Inferior parietal cortex (tissue), 1 donor: ENCODE results near the gene PFDN4.

Experiments used
- DNase-seq: peaks from one replicate; pipeline ENCODE4 v3.0.0-alpha.2; 2016; ENCODE audit errors: extremely low spot score

Gene PFDN4, protein sequence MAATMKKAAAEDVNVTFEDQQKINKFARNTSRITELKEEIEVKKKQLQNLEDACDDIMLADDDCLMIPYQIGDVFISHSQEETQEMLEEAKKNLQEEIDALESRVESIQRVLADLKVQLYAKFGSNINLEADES

DNA sequence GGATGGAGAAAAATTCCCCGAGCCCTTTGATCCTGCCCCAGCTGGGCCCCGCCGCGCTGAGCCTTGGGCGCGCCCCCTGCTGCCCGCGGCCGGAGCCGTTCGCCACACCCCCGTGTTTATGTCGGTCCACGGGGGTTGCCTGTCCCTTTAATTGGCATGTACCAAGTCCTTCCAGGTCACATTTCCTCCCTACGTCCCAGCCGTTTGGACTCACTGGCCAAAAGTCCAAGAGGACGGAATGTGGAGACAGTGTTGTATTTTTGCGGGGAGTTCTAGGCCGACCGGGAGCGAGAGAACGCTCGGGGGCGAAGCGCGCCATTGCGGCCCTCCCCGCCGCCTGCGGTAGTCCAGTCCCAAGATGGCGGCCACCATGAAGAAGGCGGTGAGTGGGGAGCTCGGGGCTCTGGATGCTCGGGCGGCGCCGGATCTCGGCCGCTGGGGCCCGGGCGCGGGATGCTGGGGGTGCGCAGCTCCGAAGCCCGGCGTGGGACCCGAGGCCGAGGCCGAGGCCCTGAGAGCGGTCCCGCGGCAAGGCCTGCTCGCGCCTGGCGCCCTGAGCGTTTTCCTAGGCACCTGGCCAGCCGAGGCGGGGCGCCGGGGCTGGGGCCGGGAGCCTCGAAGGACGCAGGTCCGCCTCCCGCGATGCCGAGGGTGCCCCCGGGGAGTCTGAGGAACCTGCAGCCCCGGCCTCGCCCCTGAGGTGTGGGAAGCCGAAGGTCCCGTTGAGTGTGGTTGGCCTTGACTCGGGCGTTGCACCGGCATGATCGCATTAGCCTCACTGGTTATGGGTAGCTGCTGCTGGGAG is at the start of gene PFDN4:
Gene PFDN4 (plus strand): TSS at position 345 of the 805 bp plus-strand sequence. CDS start 14 bp downstream, at position 359.
- peak; percentile 84 for DNase-seq

DNA sequence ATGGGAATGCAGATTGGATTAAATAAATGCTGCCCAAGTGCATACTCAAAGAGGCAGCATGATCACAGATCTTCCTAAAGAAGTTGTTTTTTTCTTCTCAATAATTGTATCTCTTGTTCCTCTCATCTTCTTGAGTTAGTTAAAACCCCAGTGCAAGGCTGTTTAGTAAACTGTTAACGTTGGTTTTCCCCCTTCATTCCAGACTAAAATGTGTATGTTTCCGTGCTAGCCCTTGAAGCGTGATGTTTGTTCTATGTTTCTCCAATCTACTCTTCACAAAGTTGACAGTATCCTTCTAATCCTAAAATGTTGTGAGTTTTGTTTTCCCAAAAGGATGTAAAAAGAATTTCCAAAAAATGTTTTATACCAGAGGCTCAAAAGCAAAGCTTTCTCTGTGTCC is 49.7 kb upstream of the PFDN4 start:
- DNase-seq: no peak

DNA sequence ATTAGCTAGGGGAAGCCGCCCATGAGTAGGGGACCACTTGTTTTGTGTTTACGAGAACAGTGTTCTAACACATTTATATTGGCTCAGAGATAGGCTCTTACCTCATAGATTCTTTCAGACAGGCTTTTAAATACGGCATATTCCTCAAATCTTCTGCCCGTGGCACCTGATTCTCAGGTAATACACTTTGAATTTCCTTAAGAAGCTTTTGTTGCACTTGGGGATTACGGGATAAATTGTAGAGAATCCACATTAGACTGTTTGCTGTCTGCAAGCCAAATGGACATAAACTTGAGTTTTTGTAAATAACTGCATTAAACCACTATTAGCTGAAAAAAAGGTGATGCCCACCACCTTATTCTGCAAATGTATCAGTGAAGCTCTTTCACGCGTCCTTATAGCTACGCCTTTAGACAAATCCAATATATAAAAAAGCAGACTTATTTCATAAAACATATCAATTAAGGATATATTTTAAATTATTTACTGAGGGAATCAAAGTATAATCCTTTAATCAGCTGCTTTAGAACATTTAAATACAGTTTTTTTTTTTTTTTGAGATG is 49.0 kb upstream of the PFDN4 start:
- no peak for DNase-seq

DNA sequence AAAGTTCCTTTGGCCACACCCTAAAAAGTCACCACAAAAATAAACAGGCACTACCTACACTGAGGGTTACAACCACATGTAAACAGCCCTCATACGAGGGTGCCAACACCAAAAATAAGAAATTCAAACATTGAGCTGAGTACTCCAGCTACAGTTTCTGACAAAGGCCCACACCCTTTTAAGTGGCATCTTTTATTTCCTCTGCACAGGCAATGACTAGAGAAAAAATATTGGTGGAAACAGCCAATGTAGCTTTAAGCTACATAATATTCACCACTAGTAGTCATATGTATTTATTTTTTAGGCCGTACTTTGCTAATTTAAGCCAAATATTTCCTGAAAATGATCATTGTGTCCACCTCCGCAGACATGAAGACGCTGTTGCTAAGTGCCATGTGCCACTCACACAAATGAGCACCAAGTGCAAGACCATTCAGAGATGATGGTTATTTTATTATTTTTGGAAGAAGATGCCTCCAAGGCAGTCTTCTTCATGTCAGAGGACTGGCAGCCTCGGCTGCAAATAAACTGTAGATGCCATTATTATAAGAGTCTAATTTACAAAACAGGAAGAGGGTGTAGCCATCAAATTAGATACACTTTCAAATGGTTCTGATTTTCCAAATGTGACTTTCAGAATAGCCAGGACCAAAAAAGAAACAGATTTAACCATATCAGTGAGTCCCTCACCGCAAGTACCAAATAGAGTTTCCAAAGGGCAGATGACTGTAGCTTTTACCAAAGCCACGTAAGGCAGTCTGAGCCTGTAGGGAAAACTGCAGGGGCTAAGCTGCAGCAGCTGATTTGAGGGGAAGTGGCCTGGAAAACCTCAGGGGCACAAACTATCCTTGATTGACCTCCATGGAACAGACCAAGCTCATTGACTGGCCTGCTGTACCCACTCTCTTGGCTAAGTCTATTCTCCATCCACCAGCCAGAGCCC is 47.6 kb upstream of the PFDN4 start:
- DNase-seq: no peak

DNA sequence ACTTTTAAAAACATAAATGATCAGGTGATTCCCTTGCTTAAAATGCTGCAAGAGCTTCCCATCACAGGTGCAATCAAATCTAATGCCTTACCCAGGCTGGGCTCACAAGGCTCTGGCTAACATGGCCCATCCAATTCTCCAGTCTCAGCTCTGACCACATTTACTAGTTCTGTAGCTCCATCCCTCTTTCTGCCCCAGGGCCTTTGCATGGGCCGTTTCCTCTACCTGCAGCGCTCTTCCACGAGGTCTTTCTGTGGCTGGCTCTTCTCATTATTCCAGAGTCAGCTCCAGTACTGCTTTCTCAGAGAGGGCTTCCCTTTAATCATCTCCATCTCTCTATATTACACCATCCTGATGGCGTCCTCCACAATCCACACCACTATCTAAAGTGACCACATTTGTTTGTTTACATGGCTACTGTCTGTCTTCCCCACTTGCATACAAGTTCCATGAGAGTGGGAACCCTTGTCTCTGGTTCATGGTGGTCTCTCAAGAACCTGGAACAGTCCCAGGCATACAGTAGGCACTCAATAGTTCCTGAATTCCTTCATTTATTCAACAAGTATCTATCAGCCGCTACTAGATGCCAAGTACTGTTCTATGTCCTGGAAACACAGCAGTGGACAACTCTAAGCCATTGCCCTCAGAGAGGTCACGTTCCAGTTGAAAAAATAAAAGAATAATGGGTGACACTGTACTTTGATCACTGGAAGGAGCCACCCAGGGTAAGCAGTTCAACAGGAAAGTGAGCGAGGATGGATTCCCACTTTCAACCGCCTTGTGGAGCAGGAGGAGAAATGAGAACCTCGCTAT is 46.7 kb upstream of the PFDN4 start:
- DNase-seq: no peak

DNA sequence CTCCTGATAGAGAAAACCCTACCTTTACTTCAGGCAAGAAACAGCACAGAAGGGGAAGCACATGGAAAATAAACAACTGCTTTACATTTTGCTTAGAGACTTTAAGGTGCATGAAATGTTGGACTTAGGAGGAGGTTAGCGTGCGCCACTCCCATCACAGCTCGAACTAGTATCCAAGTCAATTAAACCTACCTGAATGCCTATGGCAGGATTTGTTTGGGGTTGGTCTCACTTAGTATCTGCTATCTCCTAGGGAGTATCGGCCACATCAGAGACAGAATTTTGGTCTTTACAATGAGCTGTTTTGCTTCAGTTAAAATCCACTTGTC is 46.1 kb upstream of the PFDN4 start:
- no peak for DNase-seq

DNA sequence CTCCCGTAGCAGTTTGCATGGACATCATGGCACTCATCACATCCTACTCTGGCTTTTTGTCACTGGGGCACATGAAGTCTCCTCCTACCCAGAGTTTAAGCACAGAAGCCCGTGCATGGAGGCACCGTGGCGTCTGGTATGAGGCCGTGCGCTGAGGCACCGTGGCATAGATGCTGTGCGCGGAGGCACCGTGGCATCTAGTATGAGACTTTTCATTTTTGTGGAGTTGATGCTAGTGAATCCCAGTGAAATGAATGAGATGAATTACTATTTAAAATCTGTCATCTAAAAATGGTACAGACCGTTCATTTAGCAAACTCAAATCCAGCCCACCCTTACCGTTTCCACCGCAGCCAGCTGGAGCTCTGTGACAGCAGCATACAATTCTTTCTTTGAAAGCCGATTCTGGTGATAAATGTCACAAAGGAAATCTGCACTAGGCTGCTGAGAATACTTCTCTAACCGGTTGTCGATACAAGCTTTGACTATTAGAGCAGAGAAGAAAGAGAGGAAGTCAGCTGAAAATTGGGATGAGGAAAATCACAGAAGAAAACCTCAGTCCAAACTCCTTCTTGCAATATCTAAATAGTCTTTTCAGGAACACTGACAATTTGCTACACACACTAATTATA is 45.4 kb upstream of the PFDN4 start:
- peak; percentile 13 for DNase-seq

DNA sequence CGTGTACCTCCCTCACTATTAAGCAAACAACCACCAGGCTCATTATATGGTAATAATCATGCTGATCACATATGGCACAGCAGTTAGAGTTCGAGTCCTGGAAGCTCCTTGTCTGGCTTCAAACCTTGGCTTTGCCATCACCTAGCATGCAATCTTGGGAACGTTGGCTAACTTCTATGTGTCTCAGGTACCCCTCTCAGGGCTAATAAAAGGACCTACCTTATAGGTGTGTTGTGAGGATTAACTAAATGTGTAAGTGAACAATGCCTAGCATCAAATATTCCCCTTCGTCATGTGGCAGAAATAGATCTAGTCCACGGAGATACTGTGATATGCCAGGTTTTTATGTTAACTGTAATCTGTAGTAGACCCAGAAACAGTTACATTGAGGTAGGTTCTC is 44.5 kb upstream of the PFDN4 start:
- DNase-seq: no peak

DNA sequence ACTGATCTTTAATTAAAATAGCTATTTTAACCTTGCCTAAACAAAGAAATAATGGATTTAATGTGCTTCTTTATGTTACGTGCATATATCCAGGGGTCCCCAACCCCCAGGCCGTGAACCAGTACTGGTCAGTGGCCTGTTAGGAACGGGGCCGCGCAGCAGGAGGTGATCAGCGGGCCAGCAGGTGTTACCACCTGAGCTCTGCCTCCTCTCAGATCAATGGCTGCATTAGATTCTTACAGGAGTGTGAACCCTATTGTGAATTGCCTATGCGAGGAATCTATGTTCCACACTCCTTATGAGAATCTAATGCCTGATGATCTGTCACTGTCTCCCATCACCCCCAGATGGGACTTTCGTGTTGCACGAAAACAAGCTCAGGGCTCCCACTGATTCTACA is 42.9 kb upstream of the PFDN4 start:
- DNase-seq: no peak

DNA sequence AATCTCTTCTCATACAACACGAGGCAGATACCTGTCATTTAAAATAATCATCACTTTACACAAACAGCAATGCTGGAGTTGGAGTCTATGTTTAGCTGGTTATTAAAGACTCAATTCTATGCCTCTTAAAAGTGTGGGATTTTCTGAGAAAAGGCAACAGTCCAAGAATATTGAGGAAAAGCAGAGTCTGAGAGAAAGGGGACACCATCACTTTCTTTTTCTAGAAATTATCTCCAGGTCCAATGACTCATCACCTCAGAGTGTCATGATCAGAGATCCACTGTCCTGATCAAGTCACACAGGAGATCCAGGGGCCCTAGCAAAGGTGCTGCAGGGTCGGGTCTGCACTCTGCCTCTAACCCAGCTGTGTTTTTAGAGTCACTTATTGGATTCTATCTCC is 42.1 kb upstream of the PFDN4 start:
- DNase-seq: no peak

DNA sequence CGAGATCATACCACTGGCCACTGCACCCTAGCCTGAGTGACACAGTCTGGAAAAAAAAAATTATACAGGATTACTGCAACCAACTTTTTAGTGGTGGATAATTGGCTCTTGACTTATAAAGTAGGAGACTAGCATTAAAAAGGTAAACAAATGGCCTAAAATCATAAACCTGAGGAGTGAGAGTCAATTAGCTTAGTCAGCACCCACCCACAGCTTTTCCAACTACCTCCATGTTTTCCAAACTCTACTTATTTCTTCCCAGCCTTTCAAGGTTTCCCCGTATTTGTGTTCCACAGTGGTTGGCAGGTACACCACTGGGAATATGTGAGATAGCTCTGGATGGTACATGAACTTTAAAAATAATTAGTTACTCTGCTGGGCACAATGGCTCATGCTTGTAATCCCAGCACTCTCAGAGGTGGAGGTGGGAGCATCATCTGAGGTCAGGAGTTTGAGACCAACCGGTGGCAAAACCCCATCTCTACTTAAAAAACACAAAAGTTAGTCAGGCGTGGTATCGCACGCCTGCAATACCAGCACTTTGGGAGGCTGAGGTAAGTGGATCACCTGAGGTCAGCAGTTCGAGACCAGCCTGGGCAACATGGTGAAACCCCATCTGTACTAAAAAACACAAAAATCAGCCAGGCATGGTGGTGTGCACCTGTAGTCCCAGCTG is 40.8 kb upstream of the PFDN4 start:
- DNase-seq: no peak

DNA sequence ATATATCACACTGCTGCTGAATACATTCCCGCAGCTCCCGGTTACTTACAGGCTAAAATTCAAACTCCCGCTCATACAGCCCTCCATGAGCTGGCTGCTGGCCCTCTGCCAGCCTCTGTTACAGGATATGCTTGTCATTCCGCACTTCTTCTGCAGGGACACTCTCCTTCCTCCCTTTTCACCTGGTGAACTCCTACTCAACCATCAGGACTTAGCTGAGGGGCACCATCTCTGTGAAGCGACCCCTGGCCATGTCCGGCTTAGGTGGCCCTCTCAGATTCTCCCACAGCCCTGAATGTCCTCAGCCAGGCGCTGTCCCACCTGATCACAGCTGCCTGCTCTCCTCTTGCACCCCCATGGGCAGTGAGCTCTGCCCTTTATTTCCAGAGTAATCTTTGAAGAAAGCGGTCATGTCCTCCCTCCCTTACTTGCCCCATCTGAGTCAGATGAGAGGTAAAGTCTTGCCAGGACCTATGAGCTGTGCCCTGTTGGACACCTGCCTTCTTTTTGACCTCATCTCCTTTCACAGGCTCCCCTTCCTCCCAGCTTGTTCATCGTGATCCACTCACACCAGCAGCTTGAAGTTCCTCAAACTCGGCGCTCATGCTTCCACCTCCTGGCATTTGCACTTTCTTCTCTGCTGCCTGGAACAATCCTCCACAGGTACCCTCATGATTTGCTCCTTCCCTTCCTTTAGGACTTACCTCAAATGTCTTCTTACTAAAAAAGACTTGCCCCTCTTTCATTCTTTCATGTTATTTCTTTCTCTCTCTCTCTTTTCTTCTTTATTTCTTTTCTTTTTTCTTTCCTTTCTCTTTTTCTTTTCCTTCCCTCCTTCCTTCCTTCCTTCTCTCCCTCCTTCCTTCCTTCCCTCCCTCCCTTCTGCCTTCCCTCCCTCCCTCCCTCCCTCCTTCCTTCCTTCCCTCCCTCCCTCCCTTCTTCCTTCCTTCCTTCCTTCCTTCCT is 39.7 kb upstream of the PFDN4 start:
- no peak for DNase-seq

DNA sequence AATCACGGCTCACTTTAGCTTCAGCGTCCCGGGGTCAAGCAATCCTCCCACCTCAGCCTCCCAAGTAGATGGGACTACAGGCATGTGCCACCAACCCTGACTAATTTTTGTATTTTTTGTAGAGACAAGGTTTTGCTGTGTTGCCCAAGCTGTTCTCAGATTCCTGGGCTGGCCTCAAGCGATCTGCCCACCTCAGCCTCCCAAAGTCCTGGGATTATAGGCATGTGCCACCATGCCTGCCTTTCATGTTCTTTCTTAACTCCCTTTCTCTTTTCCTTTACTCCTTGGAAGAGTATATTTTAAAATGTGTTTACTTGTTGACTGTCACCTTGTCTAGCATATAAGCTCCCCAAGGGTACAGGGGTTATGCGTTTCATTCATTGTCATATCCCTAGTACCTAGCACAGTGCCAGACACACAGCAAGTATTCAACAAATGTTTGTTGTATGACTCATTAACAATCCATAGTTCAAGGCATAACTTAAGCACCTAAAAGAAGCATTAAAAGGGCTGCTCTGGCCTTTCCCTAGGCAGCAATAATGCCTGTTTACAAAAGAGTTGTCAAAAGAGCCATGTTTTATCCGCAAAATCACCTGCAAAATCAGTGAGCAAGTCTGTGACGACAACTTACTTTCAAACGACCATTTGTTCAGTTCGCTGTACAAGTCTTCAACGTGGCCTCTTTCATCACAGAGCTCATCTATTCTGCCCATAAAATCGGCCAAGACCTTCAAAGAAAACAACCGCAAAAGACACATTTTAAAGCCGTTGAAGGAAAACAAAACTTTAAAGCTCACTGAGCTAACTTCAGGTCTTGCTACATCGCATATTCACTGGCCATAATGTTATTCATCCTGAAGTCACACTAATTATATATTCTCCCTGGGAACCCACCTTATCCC is 38.7 kb upstream of the PFDN4 start:
- no peak for DNase-seq

DNA sequence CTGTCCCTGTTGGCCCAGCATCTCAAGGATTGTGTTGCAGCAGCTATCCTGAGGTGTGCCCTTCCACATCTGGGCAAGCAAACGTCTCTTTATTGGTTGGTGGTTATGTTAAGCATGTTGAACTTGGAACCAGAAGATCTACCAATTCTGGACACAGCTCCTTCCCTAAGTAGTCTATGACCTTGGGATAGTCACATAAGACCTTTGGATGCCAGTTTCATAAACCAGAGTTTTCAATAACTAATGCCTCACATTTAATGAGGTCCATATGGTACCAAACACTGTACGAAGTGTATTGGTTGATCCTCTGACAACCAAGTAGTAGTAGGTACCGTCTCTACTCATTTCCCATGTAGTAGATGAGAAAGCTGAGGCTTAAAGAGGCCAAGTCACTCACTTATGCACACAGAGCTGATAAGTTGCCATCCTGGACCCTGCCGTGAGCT is 37.8 kb upstream of the PFDN4 start:
- no peak for DNase-seq

DNA sequence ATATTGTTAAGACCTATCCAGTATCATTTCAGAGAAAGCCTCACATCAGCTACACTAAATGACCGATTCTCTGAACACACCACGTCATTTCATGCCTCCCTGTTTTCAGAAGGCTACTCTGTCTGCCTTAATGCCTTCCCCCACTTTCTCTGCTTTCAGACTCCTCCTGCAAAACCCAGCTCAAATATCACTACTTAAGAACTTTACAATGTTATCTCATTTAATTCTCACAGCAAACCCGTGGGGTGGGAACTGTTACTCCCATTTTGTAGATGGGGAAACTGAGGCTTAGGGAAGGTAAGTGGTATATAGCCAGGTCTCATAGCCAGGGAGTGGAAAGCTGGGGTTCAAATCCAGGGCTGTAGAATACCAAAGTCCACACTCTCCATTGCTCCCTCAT is 36.9 kb upstream of the PFDN4 start:
- no peak for DNase-seq

DNA sequence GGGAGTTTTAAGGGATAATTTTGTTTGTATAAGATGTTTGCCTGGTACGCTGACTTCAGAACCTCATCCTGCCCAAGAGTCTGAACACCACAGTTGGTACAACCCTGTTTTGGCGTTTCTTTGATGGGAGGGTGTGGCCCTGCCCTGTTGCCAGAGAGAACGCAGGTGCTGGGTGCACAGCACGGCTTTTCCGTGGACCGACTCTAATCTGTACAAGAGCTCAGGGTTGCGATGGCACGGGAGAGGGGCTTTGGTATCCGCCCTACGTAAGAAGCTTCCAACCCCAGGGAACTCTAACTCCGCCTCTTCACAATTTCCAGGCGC is 35.4 kb upstream of the PFDN4 start:
- no peak for DNase-seq

DNA sequence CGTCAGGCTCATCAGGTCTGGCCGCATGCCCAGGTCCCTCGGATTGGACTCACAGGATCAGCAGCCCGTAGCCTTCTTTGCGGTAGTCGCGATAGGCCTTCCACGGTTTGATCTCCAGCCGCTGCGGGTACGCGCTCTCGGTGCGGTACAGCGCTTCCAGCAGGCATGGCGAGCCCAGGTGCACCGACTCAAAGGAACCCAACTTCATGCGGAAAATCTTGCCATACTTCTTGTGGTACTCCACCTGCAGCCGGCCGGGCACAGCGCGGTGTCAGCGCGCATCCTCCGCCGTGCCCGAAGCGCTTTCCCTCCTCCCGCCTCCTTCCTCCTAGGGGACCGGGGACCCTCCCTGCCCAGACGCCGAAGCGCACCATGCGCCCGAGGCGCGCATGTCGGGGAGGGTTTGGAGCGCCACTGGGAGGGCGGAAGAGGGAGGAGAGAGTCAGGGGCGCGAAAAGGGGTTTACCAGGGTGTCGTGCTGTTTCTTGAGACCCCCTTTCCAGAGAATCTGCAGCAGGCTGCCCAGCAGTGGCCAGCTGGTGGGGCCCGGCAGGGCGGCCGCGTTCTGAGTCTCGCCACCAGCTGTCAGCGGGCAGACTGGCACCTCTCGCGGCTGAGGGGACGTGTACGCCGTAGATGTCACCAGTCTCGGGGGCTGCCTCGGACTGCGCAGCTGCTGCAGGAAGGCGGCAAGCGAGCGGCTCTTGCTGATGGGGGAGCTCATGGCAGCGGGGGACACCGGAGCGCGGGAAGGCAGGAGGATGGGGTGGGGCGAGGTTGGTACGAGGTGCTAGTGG is 34.8 kb upstream of the PFDN4 start:
- no peak for DNase-seq
